ENCODE results near the gene GRIN2A. TPM values are rescaled to one million over a fixed set of nuclear protein-coding genes. Genes with fewer than 3 reads are reported as not detected.

GRIN2A gene
- total and polyA plus RNA-seq, 2 of the 8 experiments (the other 6 are each of a cell fraction or from before 2014, with no cell fraction given): 0.18 to 1.8 TPM

- Histone ChIP-seq H3K9ac (replicated peaks in 1 of 4; ENCODE audit: extremely low read depth in 1 of 4, low read depth in 3 of 4, low read length in 3 of 4) (no peak overlapping the region), H3K23ac (ENCODE audit: insufficient read length) (no peak overlapping the region), H3K56ac (replicated peaks; ENCODE audit: insufficient read length, low read depth, low read length) (no peak overlapping the region), H2AK5ac (ENCODE audit: low read depth, low read length) (no peak overlapping the region), H3K36me3 (ENCODE audit: control insufficient read depth in 2 of 4, insufficient read depth in 4 of 4, low read length in 3 of 4) (no peaks in the 10 kb centered on the region), H2BK15ac (ENCODE audit: low read length) (no peak overlapping the region), H3K79me2 (ENCODE audit: control insufficient read depth in 1 of 2, insufficient read depth in 2 of 2, low read length in 2 of 2) (no peaks in the 10 kb centered on the region), H2AFZ (ENCODE audit: low read length) (no peak overlapping the region), H2BK12ac (ENCODE audit: low read depth, low read length) (no peak overlapping the region), H4K8ac (ENCODE audit: extremely low read depth, insufficient read depth, low read length) (no peak overlapping the region), H3K4me1 (replicated peaks in 1 of 4; ENCODE audit: control insufficient read depth in 3 of 4, insufficient read depth in 4 of 4, low read length in 3 of 4) (no peaks in the 10 kb centered on the region; a peak in 1 of 7 replicates), H2BK120ac (replicated peaks; ENCODE audit: low read depth, low read length) (no peak overlapping the region), H3K4me3 (ENCODE audit: extremely low read depth in 1 of 4, insufficient read depth in 2 of 4, low read depth in 3 of 4, low read length in 4 of 4) (no peak overlapping the region), H3K14ac (ENCODE audit: insufficient read length) (no peak overlapping the region), H3K79me1 (ENCODE audit: low read depth, low read length) (no peaks in the 10 kb centered on the region), H3K18ac (ENCODE audit: extremely low read depth, low read length) (no peak overlapping the region), H3K4ac (replicated peaks; ENCODE audit: insufficient read length, low read depth, low read length) (no peak overlapping the region), H3K4me2 (ENCODE audit: insufficient read depth in 1 of 2, low read depth in 2 of 2, low read length in 2 of 2) (no peak overlapping the region), H2BK20ac (ENCODE audit: low read length) (no peak overlapping the region), H3K27me3 (replicated peaks in 1 of 4; ENCODE audit: control insufficient read depth in 3 of 4, extremely low read depth in 1 of 4, insufficient read depth in 3 of 4, low read length in 3 of 4) (no peaks in the 10 kb centered on the region; a peak in 1 of 7 replicates), H4K5ac (ENCODE audit: insufficient read length, low read depth, low read length) (no peak overlapping the region), H2BK5ac (ENCODE audit: low read depth, low read length) (no peak overlapping the region), H4K91ac (replicated peaks; ENCODE audit: insufficient read length, low read length) (no peak overlapping the region), H3K23me2 (ENCODE audit: low read depth, low read length) (no peaks in the 10 kb centered on the region), H3K9me3 (ENCODE audit: insufficient read depth in 2 of 2, low read depth in 1 of 2, low read length in 1 of 2) (peaks cover 0 to 2% of the 10 kb centered on the region in 2 experiments; a peak in 1 of 4 replicates), H3K27ac (ENCODE audit: low read depth, low read length) (no peak overlapping the region), H4K20me1 (replicated peaks in 1 of 2; ENCODE audit: control insufficient read depth in 1 of 2, insufficient read depth in 2 of 2, low read length in 2 of 2) (no peaks in the 10 kb centered on the region)
- FAIRE-seq (no peak), DNase-seq (ENCODE audit: low read depth in 1 of 2, low spot score in 2 of 2) (no peak)
- ChIA-PET POLR2A (ENCODE audit: partially characterized antibody) (no interaction called here), CTCF (ENCODE audit: partially characterized antibody) (interaction anchor here (0.5 to 1.0 kb wide), 2 partner anchors 37 to 308 kb away, joined by 3 read pairs; no protein-coding TSS in a partner anchor)
- 92% methylated on average over 9 of the region's 9 CpGs; no CpG with 5 or more reads in 1 of the 2 experiments for WGBS, 2 experiments (ENCODE audit: extremely low coverage in 1 of 2, insufficient coverage in 1 of 2, insufficient read length in 1 of 2, insufficient replicate concordance in 2 of 2, low coverage in 1 of 2, low lambda C conversion rate in 2 of 2, missing lambda C conversion rate in 1 of 2)
- TF ChIP-seq RXRA (IDR thresholded peaks at IDR 0.05; ENCODE audit: insufficient read depth, low read depth, low read length): no peak
- no peak for TF ChIP-seq BCL11A (IDR thresholded peaks at IDR 0.05; ENCODE audit: low read depth in 2 of 2, low read length in 2 of 2)
- no peak for TF ChIP-seq HDAC2 (IDR thresholded peaks at IDR 0.05; ENCODE audit: borderline replicate concordance in 1 of 2, low read depth in 2 of 2, low read length in 2 of 2)
- no peak for TF ChIP-seq SIRT6 (IDR thresholded peaks at IDR 0.05; ENCODE audit: low read length)
- TF ChIP-seq PHF8 (conservative IDR thresholded peaks at IDR 0.05; ENCODE audit: low read depth, low read length): no peak
Measured at GRCh38 chr16:9976601-9977000, 205.6 kb downstream of the GRIN2A start.
